Measurements from ENCODE around the gene BRSK1.

The BRSK1 gene

DNA sequence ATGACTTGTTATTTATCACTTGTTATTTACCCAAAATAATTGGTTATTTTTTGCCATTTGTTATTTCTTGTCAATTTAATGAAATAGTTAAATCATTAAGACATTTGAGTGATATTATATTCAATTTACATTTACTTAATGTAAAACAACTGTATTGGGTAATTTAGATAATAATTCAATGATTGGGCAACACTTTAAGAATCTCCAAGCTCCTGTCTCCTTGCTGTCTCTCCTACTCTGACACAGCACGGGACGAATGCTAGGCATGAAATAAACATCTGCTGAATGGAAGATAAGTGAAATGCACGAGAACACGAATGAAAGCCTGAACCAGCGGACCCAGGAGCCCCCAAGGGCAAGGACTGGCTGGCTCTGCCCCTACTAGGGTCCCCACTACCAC, 19.3 kb upstream of the BRSK1 start:
- H3K4me2 ChIP-seq (ENCODE audit: insufficient read depth, low read length) = no peak overlapping the region
- DNase-seq (no peak), ATAC-seq (ENCODE audit: insufficient read depth, low read depth) (no peak)
- H4K20me1 ChIP-seq (ENCODE audit: insufficient read depth, low read length) = no peaks in the 10 kb centered on the region; the same call in 1 of the 2 replicates
- H3K79me2 ChIP-seq (ENCODE audit: insufficient read depth, low read length) = peaks cover 14% of the 10 kb centered on the region
- H3K27me3 ChIP-seq (ENCODE audit: insufficient read depth, low read length, poor library complexity) = no peaks in the 10 kb centered on the region
- no peak overlapping the region for H2AFZ ChIP-seq (ENCODE audit: low read depth, low read length)
- peaks cover 15% of the 10 kb centered on the region for H3K4me1 ChIP-seq (ENCODE audit: insufficient read depth, low read length)
- no peaks in the 10 kb centered on the region for H3K9me3 ChIP-seq (ENCODE audit: insufficient read depth, low read length, severe bottlenecking)
- H3K9ac ChIP-seq (ENCODE audit: low read depth, low read length) = no peak overlapping the region
- H3K4me3 ChIP-seq (ENCODE audit: low read depth in 1 of 2, low read length in 2 of 2) = no peak overlapping the region
- TF ChIP-seq EZH2 (IDR thresholded peaks at IDR 0.05; ENCODE audit: borderline replicate concordance, low read depth, low read length, severe bottlenecking) = no peak
- TF ChIP-seq, protein P1, sequence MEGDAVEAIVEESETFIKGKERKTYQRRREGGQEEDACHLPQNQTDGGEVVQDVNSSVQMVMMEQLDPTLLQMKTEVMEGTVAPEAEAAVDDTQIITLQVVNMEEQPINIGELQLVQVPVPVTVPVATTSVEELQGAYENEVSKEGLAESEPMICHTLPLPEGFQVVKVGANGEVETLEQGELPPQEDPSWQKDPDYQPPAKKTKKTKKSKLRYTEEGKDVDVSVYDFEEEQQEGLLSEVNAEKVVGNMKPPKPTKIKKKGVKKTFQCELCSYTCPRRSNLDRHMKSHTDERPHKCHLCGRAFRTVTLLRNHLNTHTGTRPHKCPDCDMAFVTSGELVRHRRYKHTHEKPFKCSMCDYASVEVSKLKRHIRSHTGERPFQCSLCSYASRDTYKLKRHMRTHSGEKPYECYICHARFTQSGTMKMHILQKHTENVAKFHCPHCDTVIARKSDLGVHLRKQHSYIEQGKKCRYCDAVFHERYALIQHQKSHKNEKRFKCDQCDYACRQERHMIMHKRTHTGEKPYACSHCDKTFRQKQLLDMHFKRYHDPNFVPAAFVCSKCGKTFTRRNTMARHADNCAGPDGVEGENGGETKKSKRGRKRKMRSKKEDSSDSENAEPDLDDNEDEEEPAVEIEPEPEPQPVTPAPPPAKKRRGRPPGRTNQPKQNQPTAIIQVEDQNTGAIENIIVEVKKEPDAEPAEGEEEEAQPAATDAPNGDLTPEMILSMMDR (IDR thresholded peaks at IDR 0.05; ENCODE audit: borderline replicate concordance, extremely low read depth, low read length, poor library complexity, severe bottlenecking) = no peak
- H3K36me3 ChIP-seq (ENCODE audit: insufficient read depth, low read length) = peaks cover 4% of the 10 kb centered on the region; the same call in 1 of the 2 replicates
- H3K27ac ChIP-seq (ENCODE audit: low read length) = no peak overlapping the region

DNA sequence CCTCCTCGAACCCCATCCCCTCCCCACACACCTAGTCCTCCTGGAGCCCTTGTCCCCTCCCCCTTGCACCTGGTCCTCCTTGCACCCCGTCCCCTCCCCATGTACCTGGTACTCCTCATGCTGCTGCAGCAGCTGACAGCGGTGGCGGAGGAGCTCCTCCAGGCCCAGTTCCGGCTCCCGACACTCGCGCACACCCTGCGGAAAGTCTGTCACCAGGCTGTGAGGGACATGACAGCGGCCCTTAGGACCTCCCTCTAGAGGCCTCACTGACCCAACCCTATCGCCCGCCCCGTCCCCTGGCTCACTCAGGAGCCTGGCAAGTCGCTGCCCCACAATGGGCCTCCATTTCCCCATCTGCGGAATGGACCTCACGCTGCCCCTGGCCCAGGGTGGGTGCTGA, 18.6 kb upstream of the BRSK1 start:
- Histone ChIP-seq H4K20me1 (ENCODE audit: insufficient read depth, low read length) (no peaks in the 10 kb centered on the region; the same call in 1 of the 2 replicates), H3K27me3 (ENCODE audit: insufficient read depth, low read length, poor library complexity) (no peaks in the 10 kb centered on the region), H3K4me3 (ENCODE audit: low read depth in 1 of 2, low read length in 2 of 2) (no peak overlapping the region), H2AFZ (ENCODE audit: low read depth, low read length) (no peak overlapping the region), H3K4me1 (ENCODE audit: insufficient read depth, low read length) (peaks cover 8% of the 10 kb centered on the region), H3K9me3 (ENCODE audit: insufficient read depth, low read length, severe bottlenecking) (no peaks in the 10 kb centered on the region), H3K9ac (ENCODE audit: low read depth, low read length) (no peak overlapping the region), H3K79me2 (ENCODE audit: insufficient read depth, low read length) (peaks cover 9% of the 10 kb centered on the region; the same call in 1 of the 2 replicates), H3K36me3 (ENCODE audit: insufficient read depth, low read length) (peaks cover 10% of the 10 kb centered on the region), H3K27ac (ENCODE audit: low read length) (no peak overlapping the region), H3K4me2 (ENCODE audit: insufficient read depth, low read length) (no peak overlapping the region)
- no peak for ATAC-seq (ENCODE audit: insufficient read depth, low read depth)
- DNase-seq = no peak
- TF ChIP-seq EZH2 (IDR thresholded peaks at IDR 0.05; ENCODE audit: borderline replicate concordance, low read depth, low read length, severe bottlenecking) = no peak
- TF ChIP-seq, protein P1 (IDR thresholded peaks at IDR 0.05; ENCODE audit: borderline replicate concordance, extremely low read depth, low read length, poor library complexity, severe bottlenecking) = no peak

DNA sequence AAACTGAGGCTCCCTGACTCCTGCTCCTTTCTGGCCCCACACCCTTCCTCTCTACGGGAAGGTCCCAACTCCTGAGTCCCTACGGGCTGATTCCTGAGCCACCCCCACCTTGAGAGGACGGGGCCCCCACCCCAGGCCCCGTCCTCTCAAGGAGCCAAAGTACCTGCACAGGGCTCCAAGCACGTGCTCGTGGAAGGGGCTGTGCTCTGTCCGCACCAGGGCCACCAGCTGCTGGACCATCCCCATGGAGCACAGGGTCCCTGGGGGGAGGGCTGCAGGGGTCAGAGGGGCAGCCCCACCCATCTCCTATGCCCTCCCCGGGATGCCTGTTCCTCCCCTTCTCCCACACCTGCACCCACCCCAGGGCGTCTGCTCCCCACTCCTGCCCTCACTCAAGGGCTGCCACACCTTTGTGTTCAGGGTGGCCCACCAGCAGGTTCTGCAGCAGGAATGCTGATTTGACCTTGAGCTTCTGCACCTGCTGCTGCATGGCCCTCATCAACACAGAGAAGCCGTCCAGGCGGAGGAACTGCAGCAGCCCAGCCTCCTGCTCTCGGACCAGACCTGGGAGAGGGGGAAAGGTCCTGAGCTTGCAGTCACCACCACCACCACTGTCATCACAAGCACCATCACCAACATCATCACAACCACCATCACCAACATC, 17.9 kb upstream of the BRSK1 start:
- no peak overlapping the region for H3K4me2 ChIP-seq (ENCODE audit: insufficient read depth, low read length)
- no peak overlapping the region for H2AFZ ChIP-seq (ENCODE audit: low read depth, low read length)
- no peaks in the 10 kb centered on the region; the same call in 1 of the 2 replicates for H4K20me1 ChIP-seq (ENCODE audit: insufficient read depth, low read length)
- no peak overlapping the region for H3K27ac ChIP-seq (ENCODE audit: low read length)
- no peak overlapping the region for H3K9ac ChIP-seq (ENCODE audit: low read depth, low read length)
- no peak for TF ChIP-seq EZH2 (IDR thresholded peaks at IDR 0.05; ENCODE audit: borderline replicate concordance, low read depth, low read length, severe bottlenecking)
- TF ChIP-seq, protein P1 (IDR thresholded peaks at IDR 0.05; ENCODE audit: borderline replicate concordance, extremely low read depth, low read length, poor library complexity, severe bottlenecking) = no peak
- peaks cover 1% of the 10 kb centered on the region for H3K4me1 ChIP-seq (ENCODE audit: insufficient read depth, low read length)
- H3K9me3 ChIP-seq (ENCODE audit: insufficient read depth, low read length, severe bottlenecking) = no peaks in the 10 kb centered on the region
- no peak overlapping the region for H3K4me3 ChIP-seq (ENCODE audit: low read depth in 1 of 2, low read length in 2 of 2)
- peaks cover 6% of the 10 kb centered on the region; the same call in 1 of the 2 replicates for H3K79me2 ChIP-seq (ENCODE audit: insufficient read depth, low read length)
- ATAC-seq (ENCODE audit: insufficient read depth, low read depth) = no peak
- H3K27me3 ChIP-seq (ENCODE audit: insufficient read depth, low read length, poor library complexity) = no peaks in the 10 kb centered on the region
- no peak for DNase-seq
- H3K36me3 ChIP-seq (ENCODE audit: insufficient read depth, low read length) = peaks cover 16% of the 10 kb centered on the region
